ENCODE measurements around the gene MMP25. TPM values are rescaled to one million over a fixed set of nuclear protein-coding genes. Genes with fewer than 3 reads are reported as not detected.

MMP25 gene
- total RNA-seq, 4 donors from 2014 or later: under 0.01 to 4.5 (median 0.12) TPM

GRCh38 chr16:3026609-3027488 is 19.5 kb upstream of the MMP25 start:
- WGBS: 94% methylated on average over 24 of the region's 24 CpGs
- peaks cover 11 to 20% (median 19%) of the 10 kb centered on the region in 4 donors for H3K36me3 ChIP-seq
- intact Hi-C loops (cut with DNase I): no loop called here
- H3K4me3 ChIP-seq: no peak overlapping the region
- TF ChIP-seq CTCF (IDR thresholded peaks at IDR 0.05) (no peak), POLR2AphosphoS5 (IDR thresholded peaks at IDR 0.05) (no peak), POLR2A (IDR thresholded peaks at IDR 0.05; ENCODE audit: low read depth) (no peak)
- peaks cover 0 to 33% (median 21%) of the 10 kb centered on the region in 4 donors for H3K27me3 ChIP-seq
- peaks cover 40 to 65% (median 57%) of the 10 kb centered on the region in 4 donors for H3K4me1 ChIP-seq
- no peak overlapping the region for H3K27ac ChIP-seq (replicated peaks in 1 of 4)
- H3K9me3 ChIP-seq: no peaks in the 10 kb centered on the region
- no peak for DNase-seq (ENCODE audit: extremely low spot score)

- no peak overlapping the region for H3K27ac ChIP-seq (replicated peaks in 1 of 4)
- H3K36me3 ChIP-seq: peaks cover 11 to 20% (median 19%) of the 10 kb centered on the region in 4 donors
- H3K9me3 ChIP-seq: no peaks in the 10 kb centered on the region
- peaks cover 34 to 59% (median 51%) of the 10 kb centered on the region in 4 donors for H3K4me1 ChIP-seq
- 95% methylated on average over 4 of the region's 8 CpGs for WGBS
- H3K4me3 ChIP-seq: no peak overlapping the region
- no peak for DNase-seq (ENCODE audit: extremely low spot score)
- peaks cover 0 to 39% (median 21%) of the 10 kb centered on the region in 4 donors for H3K27me3 ChIP-seq
- intact Hi-C loops (cut with DNase I): no loop called here
- TF ChIP-seq POLR2A (IDR thresholded peaks at IDR 0.05; ENCODE audit: low read depth) (no peak), POLR2AphosphoS5 (IDR thresholded peaks at IDR 0.05) (no peak), CTCF (IDR thresholded peaks at IDR 0.05) (no peak), EP300 (IDR thresholded peaks at IDR 0.05) (no peak)
Observed at GRCh38 chr16:3027489-3027795, 18.9 kb upstream of the MMP25 start.

DNA sequence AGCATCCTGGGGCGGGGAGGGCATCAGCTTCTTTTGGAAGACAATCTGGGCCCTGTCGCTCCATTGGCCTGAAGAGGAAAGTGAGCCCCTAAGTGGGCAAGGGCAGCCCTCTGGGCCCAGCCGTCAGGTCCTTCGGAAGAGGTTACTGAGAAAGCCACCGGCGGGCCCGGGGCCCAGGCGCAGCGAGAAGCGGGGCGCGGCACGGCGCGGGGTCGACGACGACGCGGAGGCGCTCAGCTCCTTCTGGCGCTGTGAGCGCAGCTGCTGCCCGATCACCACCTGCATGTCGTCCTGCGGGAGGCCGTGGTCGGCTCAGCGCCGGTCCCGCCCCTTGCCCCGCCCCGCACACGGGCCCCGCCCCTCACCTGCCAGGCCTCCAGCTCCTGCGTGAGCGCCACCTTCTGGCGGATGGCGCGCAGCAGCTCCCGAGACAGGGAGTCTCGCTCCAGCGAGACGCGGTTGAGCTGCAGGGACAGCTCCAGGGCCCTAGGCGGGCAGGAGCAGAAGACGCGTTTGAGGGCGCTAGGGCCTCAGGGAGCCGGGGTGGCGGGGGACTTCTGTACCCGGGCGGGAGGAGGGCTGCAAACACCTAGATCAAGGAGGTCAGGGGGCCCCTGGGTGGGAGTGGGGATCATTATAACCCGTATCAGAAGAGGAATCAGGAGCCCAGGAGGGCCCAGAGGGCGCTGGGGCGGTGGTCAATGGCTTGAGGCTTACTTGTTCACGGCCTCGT is 18.2 kb upstream of the MMP25 start:
- peaks cover 0 to 46% (median 24%) of the 10 kb centered on the region in 4 donors for H3K27me3 ChIP-seq
- 31% methylated on average over 5 of the region's 58 CpGs for WGBS
- intact Hi-C loops (cut with DNase I): loop anchor here (1.0 kb wide), 1 partner anchor 25 kb away; no protein-coding TSS in a partner anchor
- H3K9me3 ChIP-seq: no peaks in the 10 kb centered on the region
- peak overlapping the region in 1 of 4 donors; percentile 34 for H3K27ac ChIP-seq (replicated peaks in 1 of 4)
- peak overlapping the region in 3 of 4 donors; percentile 16 to 33 (median 22) for H3K4me3 ChIP-seq
- DNase-seq (ENCODE audit: extremely low spot score): no peak
- peaks cover 11 to 20% (median 19%) of the 10 kb centered on the region in 4 donors for H3K36me3 ChIP-seq
- no peak for TF ChIP-seq POLR2A (IDR thresholded peaks at IDR 0.05; ENCODE audit: low read depth)
- peak; percentile 39 to 56 for TF ChIP-seq POLR2AphosphoS5 (IDR thresholded peaks at IDR 0.05)
- TF ChIP-seq CTCF (IDR thresholded peaks at IDR 0.05): peak; percentile 76 to 88 (median 81)
- H3K4me1 ChIP-seq: peaks cover 27 to 52% (median 44%) of the 10 kb centered on the region in 4 donors

DNA sequence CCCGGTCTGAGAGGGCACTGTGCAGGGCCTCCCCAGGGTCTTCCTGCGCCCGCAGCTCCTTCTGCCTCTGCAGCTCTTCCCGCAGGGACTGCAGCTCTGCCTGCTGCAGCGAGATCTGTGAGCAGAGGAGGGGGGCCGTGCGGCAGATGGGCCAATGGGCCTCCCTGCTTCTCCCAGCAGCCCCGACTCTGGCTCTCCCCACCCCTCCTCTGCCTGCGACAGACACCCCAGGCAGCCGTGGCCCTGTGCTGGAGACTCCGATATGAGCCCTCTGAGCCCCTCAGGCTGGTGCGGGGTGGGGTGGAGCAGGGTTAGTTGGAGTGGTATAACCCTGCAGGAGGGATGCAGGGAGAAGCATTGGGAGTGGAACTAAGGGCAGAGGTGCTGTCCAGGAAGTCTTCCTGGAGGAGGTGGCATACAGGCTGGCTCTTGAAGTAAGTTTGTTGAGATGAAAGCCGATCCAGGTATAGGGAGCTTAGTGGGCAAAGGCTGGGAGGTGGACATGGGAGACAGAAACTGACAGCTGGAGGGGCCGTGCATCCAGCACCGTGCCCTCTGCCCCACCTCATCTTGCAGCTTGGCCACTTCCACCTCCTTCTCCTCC is 17.5 kb upstream of the MMP25 start:
- H3K9me3 ChIP-seq: no peaks in the 10 kb centered on the region
- no peak overlapping the region for H3K27ac ChIP-seq (replicated peaks in 1 of 4)
- H3K4me1 ChIP-seq: peaks cover 21 to 45% (median 38%) of the 10 kb centered on the region in 4 donors
- intact Hi-C loops (cut with DNase I): loop anchor here (1.0 kb wide), 1 partner anchor 26 kb away; no protein-coding TSS in a partner anchor
- peaks cover 0 to 53% (median 24%) of the 10 kb centered on the region in 4 donors for H3K27me3 ChIP-seq
- TF ChIP-seq CTCF (IDR thresholded peaks at IDR 0.05) (no peak), EP300 (IDR thresholded peaks at IDR 0.05) (no peak), POLR2A (IDR thresholded peaks at IDR 0.05; ENCODE audit: low read depth) (no peak), POLR2AphosphoS5 (IDR thresholded peaks at IDR 0.05) (no peak)
- H3K36me3 ChIP-seq: peaks cover 11 to 20% (median 19%) of the 10 kb centered on the region in 4 donors
- H3K4me3 ChIP-seq: no peak overlapping the region
- 35% methylated on average over 8 of the region's 15 CpGs for WGBS
- no peak for DNase-seq (ENCODE audit: extremely low spot score)
